Measurements from ENCODE around the gene CLEC2L.

DNA sequence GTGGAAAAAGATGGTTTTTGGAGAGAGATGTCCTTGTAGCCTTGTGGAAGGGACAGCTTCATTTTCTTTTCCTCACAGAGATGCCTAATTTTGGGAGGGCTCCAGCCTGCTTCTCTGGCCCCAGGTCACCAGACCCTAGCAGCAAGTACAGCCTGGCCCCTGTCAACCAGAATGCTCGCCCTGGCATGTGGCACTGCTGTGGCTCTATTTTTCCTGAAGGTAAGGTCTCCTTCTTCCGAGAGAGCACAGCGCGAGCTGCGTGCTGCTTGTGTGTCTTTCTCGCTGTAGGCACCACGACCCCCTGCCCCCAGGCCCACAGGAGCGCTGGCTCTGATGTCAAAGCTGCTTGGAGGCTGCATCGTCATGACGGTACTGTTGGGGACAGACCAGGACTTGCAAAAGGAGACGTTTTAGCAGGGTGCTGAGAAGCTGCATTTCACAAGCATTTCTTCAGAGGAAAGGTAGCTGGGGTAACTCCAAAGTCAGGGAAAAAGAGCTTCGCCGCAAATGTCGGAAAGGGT, 58.7 kb downstream of the CLEC2L start:
- TF ChIP-seq, protein P1, sequence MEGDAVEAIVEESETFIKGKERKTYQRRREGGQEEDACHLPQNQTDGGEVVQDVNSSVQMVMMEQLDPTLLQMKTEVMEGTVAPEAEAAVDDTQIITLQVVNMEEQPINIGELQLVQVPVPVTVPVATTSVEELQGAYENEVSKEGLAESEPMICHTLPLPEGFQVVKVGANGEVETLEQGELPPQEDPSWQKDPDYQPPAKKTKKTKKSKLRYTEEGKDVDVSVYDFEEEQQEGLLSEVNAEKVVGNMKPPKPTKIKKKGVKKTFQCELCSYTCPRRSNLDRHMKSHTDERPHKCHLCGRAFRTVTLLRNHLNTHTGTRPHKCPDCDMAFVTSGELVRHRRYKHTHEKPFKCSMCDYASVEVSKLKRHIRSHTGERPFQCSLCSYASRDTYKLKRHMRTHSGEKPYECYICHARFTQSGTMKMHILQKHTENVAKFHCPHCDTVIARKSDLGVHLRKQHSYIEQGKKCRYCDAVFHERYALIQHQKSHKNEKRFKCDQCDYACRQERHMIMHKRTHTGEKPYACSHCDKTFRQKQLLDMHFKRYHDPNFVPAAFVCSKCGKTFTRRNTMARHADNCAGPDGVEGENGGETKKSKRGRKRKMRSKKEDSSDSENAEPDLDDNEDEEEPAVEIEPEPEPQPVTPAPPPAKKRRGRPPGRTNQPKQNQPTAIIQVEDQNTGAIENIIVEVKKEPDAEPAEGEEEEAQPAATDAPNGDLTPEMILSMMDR (conservative IDR thresholded peaks at IDR 0.05; ENCODE audit: low read depth, low read length): no peak
- no peak for TF ChIP-seq EZH2 (IDR thresholded peaks at IDR 0.05; ENCODE audit: borderline replicate concordance, low read depth, low read length, poor library complexity, severe bottlenecking)

Data from A673 (cell line).